PC-3 (cell line): Measurements from ENCODE around the gene SMR3B. TPM values are rescaled to one million over a fixed set of nuclear protein-coding genes. Genes with fewer than 3 reads are reported as not detected.

ENCODE experiments used
- ATAC-seq: fragments of 200-7000 bp; cut with Tn5 transposase; 2 replicates; pipeline ENCODE4 v1.9.1; 2020; ENCODE audit warnings: mild to moderate bottlenecking, moderate library complexity
- BruUV-seq: library from RNA; stranded (reverse); fragments of 400-500 nt; replicated peaks from 2 replicates; lab custom pipeline; 2021; lab: Mats Ljungman, UMichigan
- CTCF ChIA-PET: fragments of 300-600 bp; sonication (Branson Sonifier 250); formaldehyde crosslinking; loops from one replicate; lab custom pipeline; 2022; ENCODE audit warnings: antibody characterized with exemption; lab: Charles Lee
- POLR2A ChIA-PET: fragments of 300-600 bp; sonication (Branson Sonifier 250); formaldehyde crosslinking; loops from one replicate; lab custom pipeline; 2022; ENCODE audit warnings: antibody characterized with exemption; ENCODE audit not compliant: unreplicated experiment; lab: Charles Lee
- DNase-seq: peaks from one replicate; pipeline ENCODE4 v3.0.0-alpha.2; 2015
- H2AFZ ChIP-seq: fragments of 300-600 bp; sonication (generic); 2 replicates; pipeline ENCODE4 v1.6.0; 2016; ENCODE audit warnings: antibody characterized with exemption, low read length
- H3F3A ChIP-seq: fragments of 300-600 bp; sonication (generic); one replicate; pipeline ENCODE4 v1.6.0; 2017; ENCODE audit warnings: antibody characterized with exemption, low read length, control low read depth, mild to moderate bottlenecking; ENCODE audit not compliant: unreplicated experiment
- H3K27ac ChIP-seq: fragments of 300-600 bp; sonication (generic); 2 replicates; pipeline ENCODE4 v1.5.1; 2016; ENCODE audit warnings: mild to moderate bottlenecking, low read length
- H3K27me3 ChIP-seq: fragments of 300-600 bp; sonication (generic); 2 replicates; pipeline ENCODE4 v1.6.1; 2016; ENCODE audit warnings: low read length, mixed read lengths
- H3K36me3 ChIP-seq: fragments of 300-600 bp; sonication (generic); 2 replicates; pipeline ENCODE4 v1.6.1; 2016; ENCODE audit warnings: low read depth, mixed run types, low read length, mixed read lengths
- H3K4me1 ChIP-seq: fragments of 300-600 bp; sonication (generic); 2 replicates; pipeline ENCODE4 v1.5.1; 2016; ENCODE audit warnings: low read length; ENCODE audit not compliant: insufficient read depth
- H3K4me2 ChIP-seq: fragments of 300-600 bp; sonication (generic); 2 replicates; pipeline ENCODE4 v1.6.0; 2016; ENCODE audit warnings: low read length
- H3K4me3 ChIP-seq: fragments of 300-600 bp; sonication (generic); 2 replicates; pipeline ENCODE4 v1.5.1; 2016; ENCODE audit warnings: mild to moderate bottlenecking, low read length, mixed read lengths
- H3K79me2 ChIP-seq: fragments of 300-600 bp; sonication (generic); 2 replicates; pipeline ENCODE4 v1.6.1; 2017; ENCODE audit warnings: low read length, mixed read lengths
- H3K9ac ChIP-seq: fragments of 300-600 bp; sonication (generic); 2 replicates; pipeline ENCODE4 v1.6.0; 2016; ENCODE audit warnings: mild to moderate bottlenecking, low read length
- H3K9me2 ChIP-seq: fragments of 300-600 bp; sonication (generic); replicated peaks from 2 replicates; pipeline ENCODE4 v1.6.1; 2016; ENCODE audit warnings: mixed run types, low read length, mixed read lengths
- H3K9me3 ChIP-seq: fragments of 300-600 bp; sonication (generic); 2 replicates; pipeline ENCODE4 v1.6.1; 2016; ENCODE audit warnings: low read length, mixed read lengths
- H4K20me1 ChIP-seq: fragments of 300-600 bp; sonication (generic); 2 replicates; pipeline ENCODE4 v1.6.1; 2016; ENCODE audit warnings: low read length, mixed read lengths
- CTCF ChIP-seq: fragments of 300-600 bp; sonication (generic); conservative IDR thresholded peaks from 2 replicates; pipeline ENCODE4 v1.5.1; 2017; ENCODE audit warnings: antibody characterized with exemption, low read depth, mild to moderate bottlenecking, low read length
- EZH2 ChIP-seq: fragments of 300-600 bp; sonication (generic); IDR thresholded peaks from one replicate; pipeline ENCODE4 v1.6.1; 2017; ENCODE audit warnings: antibody characterized with exemption, mild to moderate bottlenecking, low read length; ENCODE audit not compliant: unreplicated experiment
- EZH2phosphoT487 ChIP-seq: fragments of 300-600 bp; sonication (generic); IDR thresholded peaks from 2 replicates; pipeline ENCODE4 v1.6.1; 2018; ENCODE audit warnings: mild to moderate bottlenecking, antibody characterized with exemption, low read length, borderline replicate concordance
- intact Hi-C: fragments of 100-400 bp; cut with micrococcal nuclease; formaldehyde crosslinking; loops from 2 replicates; pipeline ENCODE4 v1.9.0; 2023
- total RNA-seq: library from RNA; depleted of rRNA; stranded (reverse); fragments of >200 nt; gene quantifications from 2 replicates; pipeline ENCODE4 v1.2.3, GENCODE V29; 2014

The SMR3B gene
- total RNA-seq, 1 experiment from 2014 or later = not detected

- Histone ChIP-seq H3K9me2 (no peaks in the 10 kb centered on the region), H3K27ac (no peak within 1 kb of the TSS), H3F3A (no peaks in the 10 kb centered on the region), H3K9me3 (no peaks in the 10 kb centered on the region), H3K9ac (no peak within 1 kb of the TSS), H3K4me1 (no peaks in the 10 kb centered on the region), H3K4me2 (no peak within 1 kb of the TSS), H2AFZ (no peak within 1 kb of the TSS), H3K4me3 (no peak within 1 kb of the TSS), H3K36me3 (no peaks in the 10 kb centered on the region), H3K27me3 (peaks cover 53% of the 10 kb centered on the region), H3K79me2 (no peaks in the 10 kb centered on the region), H4K20me1 (no peaks in the 10 kb centered on the region)
- CTCF ChIA-PET = no interaction called here
- DNase-seq (no peak), ATAC-seq (no peak)
- POLR2A ChIA-PET = no interaction called here
- TF ChIP-seq EZH2phosphoT487 (no peak), CTCF (no peak), EZH2 (no peak)
- intact Hi-C loops = no loop called here
- BruUV-seq = no TSS peak
Observed at GRCh38 chr4:70360460-70360859, 22.5 kb upstream of the SMR3B start, which contains the start of gene SMR3A. Gene SMR3A (plus strand): TSS chr4:70360760. CDS start chr4:70362116, 1,356 bp downstream.

- H3K36me3 ChIP-seq = no peaks in the 10 kb centered on the region
- DNase-seq (no peak), ATAC-seq (no peak)
- H3K27me3 ChIP-seq = peaks cover 38% of the 10 kb centered on the region
- ChIA-PET POLR2A (interaction anchor here (0.6 kb wide), 1 partner anchor 26 kb away, joined by 5 read pairs; no protein-coding TSS in a partner anchor), CTCF (no interaction called here)
- intact Hi-C loops = no loop called here
- no peaks in the 10 kb centered on the region for H3K4me1 ChIP-seq
- no peaks in the 10 kb centered on the region for H3F3A ChIP-seq
- no peak overlapping the region for H3K4me3 ChIP-seq
- H2AFZ ChIP-seq = no peak overlapping the region
- H3K4me2 ChIP-seq = no peak overlapping the region
- TF ChIP-seq CTCF = no peak
- TF ChIP-seq EZH2 = no peak
- TF ChIP-seq EZH2phosphoT487 = no peak
- no peaks in the 10 kb centered on the region for H3K9me2 ChIP-seq
- no peaks in the 10 kb centered on the region for H3K79me2 ChIP-seq
- no TSS peak for BruUV-seq
- no peak overlapping the region for H3K27ac ChIP-seq
- H4K20me1 ChIP-seq = no peaks in the 10 kb centered on the region
- H3K9ac ChIP-seq = no peak overlapping the region
- H3K9me3 ChIP-seq = no peaks in the 10 kb centered on the region
Observed at GRCh38 chr4:70364002-70364401, 18.9 kb upstream of the SMR3B start.

- ChIA-PET POLR2A (no interaction called here), CTCF (interaction anchor here (0.6 kb wide), 1 partner anchor 472 kb away, joined by 3 read pairs; no protein-coding TSS in a partner anchor)
- no peaks in the 10 kb centered on the region for H3K4me1 ChIP-seq
- no peaks in the 10 kb centered on the region for H3K36me3 ChIP-seq
- no peak overlapping the region for H3K4me3 ChIP-seq
- BruUV-seq = no TSS peak
- H3K9ac ChIP-seq = no peak overlapping the region
- no peak overlapping the region for H3K27ac ChIP-seq
- ATAC-seq (no peak), DNase-seq (peak; percentile 13)
- no peaks in the 10 kb centered on the region for H3K9me3 ChIP-seq
- no peaks in the 10 kb centered on the region for H3F3A ChIP-seq
- H2AFZ ChIP-seq = no peak overlapping the region
- no peaks in the 10 kb centered on the region for H3K79me2 ChIP-seq
- no peak overlapping the region for H3K4me2 ChIP-seq
- peaks cover 44% of the 10 kb centered on the region for H3K27me3 ChIP-seq
- no peaks in the 10 kb centered on the region for H3K9me2 ChIP-seq
- no peak for TF ChIP-seq CTCF
- TF ChIP-seq EZH2phosphoT487 = no peak
- TF ChIP-seq EZH2 = no peak
- intact Hi-C loops = no loop called here
- no peaks in the 10 kb centered on the region for H4K20me1 ChIP-seq
Observed at GRCh38 chr4:70365479-70365878, 17.5 kb upstream of the SMR3B start.
